Measurements from ENCODE around the gene TMEM167A.

GRCh38 chr5:83036991-83037575, 40.1 kb downstream of the TMEM167A start:
- TF ChIP-seq CTCF (IDR thresholded peaks at IDR 0.05) (no peak), POLR2A (IDR thresholded peaks at IDR 0.05; ENCODE audit: low read depth) (no peak)

Data from esophagus muscularis mucosa (tissue), 3 donors.